ENCODE results near the gene KLHL22.
"Not testable (repeated sequence)": the region's sequence is repeated elsewhere in the genome, so short reads cannot be mapped to it uniquely, and the experiment has no call there.

The KLHL22 gene

DNA sequence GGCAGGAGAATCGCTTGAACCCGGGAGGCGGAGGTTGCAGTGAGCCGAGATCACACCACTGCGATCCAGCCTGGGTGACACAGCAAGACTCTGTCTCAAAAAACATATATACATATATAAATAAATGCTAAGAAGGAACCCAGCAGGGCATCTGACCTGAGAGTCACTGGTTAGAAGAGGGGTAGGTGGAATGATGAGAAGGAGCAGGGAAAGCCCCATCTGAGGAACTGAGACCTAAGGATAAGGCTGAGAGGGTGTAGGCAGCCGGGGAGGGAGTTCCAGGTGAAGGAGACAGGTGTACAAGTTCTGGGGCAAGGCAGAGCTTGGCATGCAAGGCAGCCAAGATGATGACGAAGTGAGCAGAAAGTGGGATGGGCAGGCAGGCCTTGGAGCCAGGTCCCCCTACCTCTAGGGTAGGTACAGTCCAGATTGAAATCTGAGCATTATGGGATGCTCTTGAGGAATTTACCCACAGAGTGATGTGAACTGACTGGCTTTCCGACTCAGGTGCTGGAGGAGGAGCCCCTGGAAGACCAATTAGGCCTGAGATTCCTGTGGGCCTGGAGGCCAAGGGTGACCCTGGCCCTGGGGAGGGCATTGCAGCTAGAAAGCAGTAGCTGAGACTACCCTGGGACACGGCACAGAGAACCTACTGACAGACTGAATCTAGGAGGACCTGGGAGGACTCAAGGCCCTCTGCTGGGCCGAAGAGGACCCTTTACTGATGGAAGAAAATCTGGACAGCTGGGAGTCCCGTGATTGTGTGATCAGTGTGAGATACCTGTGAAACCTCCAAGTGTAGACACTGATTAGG, 22.8 kb downstream of the KLHL22 start:
- TF ChIP-seq, protein P1, sequence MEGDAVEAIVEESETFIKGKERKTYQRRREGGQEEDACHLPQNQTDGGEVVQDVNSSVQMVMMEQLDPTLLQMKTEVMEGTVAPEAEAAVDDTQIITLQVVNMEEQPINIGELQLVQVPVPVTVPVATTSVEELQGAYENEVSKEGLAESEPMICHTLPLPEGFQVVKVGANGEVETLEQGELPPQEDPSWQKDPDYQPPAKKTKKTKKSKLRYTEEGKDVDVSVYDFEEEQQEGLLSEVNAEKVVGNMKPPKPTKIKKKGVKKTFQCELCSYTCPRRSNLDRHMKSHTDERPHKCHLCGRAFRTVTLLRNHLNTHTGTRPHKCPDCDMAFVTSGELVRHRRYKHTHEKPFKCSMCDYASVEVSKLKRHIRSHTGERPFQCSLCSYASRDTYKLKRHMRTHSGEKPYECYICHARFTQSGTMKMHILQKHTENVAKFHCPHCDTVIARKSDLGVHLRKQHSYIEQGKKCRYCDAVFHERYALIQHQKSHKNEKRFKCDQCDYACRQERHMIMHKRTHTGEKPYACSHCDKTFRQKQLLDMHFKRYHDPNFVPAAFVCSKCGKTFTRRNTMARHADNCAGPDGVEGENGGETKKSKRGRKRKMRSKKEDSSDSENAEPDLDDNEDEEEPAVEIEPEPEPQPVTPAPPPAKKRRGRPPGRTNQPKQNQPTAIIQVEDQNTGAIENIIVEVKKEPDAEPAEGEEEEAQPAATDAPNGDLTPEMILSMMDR (IDR thresholded peaks at IDR 0.05; ENCODE audit: insufficient read depth, low read depth, low read length, missing control alignments) = no peak
- no peak overlapping the region for H3K4me3 ChIP-seq (ENCODE audit: low read length)
- DNase-seq (ENCODE audit: low read depth) = no peak

DNA sequence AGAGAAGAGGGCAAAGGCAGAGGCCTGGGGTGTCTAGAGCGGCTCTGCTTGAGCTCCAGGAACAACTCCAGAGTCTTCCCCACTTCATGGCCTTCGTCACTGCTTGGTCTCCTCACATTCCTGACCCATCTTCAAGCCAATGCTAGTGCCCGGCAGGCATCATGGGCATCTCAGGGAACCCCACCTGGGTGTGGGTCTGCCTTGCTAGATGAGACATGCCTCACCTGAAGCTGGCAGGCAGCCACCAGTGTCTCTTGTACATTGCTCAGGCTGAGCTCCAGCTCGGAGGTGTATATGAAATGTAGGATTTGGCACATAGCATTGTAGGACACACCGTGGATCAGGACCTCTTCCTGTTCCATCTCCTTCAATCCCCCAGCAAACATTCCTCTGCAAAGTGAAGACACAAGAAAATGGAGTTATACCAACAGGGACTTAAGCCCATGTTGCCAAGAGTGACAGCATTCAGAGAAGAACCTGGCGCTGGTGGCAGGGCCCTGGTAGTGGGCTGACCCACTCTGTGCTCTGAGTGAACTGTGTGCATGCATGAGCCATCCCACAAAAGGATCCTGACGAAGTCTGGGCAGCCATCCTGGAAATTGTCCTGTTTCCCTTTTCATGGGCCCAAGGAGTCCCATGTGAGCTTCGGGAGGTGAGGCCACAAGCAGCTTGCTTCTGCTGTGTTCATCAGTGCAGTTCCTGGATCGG, 24.3 kb downstream of the KLHL22 start:
- H3K4me3 ChIP-seq (ENCODE audit: low read length) = no peak overlapping the region
- TF ChIP-seq, protein P1 (IDR thresholded peaks at IDR 0.05; ENCODE audit: insufficient read depth, low read depth, low read length, missing control alignments) = no peak
- peak; percentile 16 for DNase-seq (ENCODE audit: low read depth)

DNA sequence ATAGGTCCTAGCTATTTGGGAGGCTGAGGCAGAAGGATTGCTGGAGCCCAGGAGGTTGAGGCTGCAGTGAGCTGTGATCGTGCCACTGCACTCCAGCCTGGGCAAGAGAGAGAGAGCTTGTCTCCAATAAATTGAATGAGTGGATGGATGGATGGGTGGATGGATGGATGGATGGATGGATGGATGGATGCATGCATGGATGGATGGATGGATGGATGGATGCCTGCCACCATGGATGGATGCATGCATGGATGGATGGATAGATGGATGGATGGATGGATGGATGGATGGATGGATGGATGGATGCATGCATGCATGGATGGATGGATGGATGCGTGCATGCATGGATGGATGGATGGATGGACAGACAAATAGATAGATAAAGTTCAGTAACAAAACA, 25.1 kb downstream of the KLHL22 start:
- DNase-seq (ENCODE audit: low read depth); H3K4me3 ChIP-seq (ENCODE audit: low read length): not testable (repeated sequence)

DNA sequence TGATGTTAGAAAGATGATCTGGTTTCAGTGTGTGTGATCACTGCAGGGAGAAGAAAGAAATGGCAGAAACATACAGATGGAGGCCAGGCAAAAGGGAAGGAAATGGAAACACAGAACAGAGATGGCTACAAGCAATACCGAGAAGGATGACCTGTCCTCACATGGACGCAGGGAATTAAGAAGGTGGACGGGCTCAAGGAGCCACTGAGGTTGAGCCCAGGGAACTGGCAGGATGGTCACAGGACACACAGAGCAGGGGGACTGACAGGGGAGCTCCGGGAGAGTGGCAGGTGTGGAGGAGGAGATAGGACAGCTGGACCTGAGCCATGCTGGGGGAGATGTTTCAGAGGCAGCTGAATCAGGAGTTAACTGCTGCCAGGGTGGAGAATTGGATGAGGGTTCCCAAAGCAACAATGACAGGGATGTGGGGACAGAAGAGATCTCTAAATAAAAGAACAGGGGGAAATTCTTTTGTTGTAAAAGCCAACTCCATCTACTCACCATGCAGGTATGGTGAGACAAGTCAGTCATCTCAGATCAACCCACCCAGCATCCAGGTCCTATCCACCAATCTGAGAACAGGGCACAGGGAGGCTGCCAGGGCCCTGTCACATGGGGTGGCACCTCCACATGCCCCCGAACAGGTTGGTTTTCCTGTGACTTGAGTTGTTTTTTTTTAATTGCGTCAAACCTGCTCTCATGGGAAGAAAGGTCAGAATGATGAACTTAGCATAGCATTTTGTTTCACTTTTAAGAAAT, 26.3 kb downstream of the KLHL22 start:
- H3K4me3 ChIP-seq (ENCODE audit: low read length) = no peak overlapping the region
- TF ChIP-seq, protein P1 (IDR thresholded peaks at IDR 0.05; ENCODE audit: insufficient read depth, low read depth, low read length, missing control alignments) = no peak
- no peak for DNase-seq (ENCODE audit: low read depth)

DNA sequence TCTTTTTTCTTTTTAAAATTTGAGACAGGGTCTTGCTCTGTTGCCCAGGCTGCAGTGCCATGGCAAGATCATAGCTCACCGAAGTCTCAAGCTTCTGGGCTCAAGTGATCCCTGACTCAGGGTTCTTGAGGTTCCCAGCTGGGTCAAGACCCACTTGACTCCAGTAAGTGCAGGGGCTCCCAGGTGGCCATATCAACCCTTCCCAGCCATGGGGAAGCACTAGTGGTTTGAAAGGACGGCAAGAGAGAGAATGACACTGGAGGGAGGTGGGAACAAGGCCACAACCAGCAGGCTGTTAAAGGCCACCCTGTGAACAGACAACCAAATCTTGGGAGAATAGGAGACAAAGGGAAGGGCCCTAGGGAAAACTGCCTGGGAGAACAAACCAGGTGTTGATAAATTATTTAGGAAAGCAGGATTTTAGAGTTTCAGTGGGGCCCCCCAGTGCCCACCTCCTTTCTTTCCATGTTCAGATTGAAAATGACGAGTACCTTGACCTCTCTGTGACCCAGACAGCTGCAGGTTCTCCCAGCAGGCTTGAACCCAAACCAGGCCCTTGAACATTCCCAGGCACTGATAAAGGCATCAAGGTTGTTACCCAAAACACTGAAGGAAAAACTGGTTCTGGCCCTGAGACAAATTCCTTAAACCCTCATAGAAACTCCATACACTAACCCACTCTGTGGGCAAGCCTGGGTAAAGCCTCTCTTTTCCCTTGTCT, 28.8 kb downstream of the KLHL22 start:
- DNase-seq (ENCODE audit: low read depth) = no peak
- H3K4me3 ChIP-seq (ENCODE audit: low read length) = no peak overlapping the region
- TF ChIP-seq, protein P1 (IDR thresholded peaks at IDR 0.05; ENCODE audit: insufficient read depth, low read depth, low read length, missing control alignments) = no peak

DNA sequence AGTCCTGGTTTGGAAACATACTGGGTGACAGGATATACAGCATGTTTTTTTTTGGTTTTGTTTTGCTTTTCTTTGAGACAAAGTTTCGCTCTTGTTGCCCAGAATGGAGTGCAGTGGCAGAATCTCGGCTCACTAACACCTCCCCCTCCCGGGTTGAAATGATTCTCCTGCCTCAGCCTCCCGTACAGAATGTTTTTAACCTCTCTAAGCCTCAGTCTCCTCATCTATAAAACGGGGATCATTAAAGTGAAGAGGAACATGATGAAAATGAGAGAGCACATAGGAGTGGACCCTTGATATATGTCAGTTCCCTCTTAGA, 29.9 kb downstream of the KLHL22 start:
- H3K4me3 ChIP-seq (ENCODE audit: low read length) = no peak overlapping the region
- TF ChIP-seq, protein P1 (IDR thresholded peaks at IDR 0.05; ENCODE audit: insufficient read depth, low read depth, low read length, missing control alignments) = no peak
- no peak for DNase-seq (ENCODE audit: low read depth)
